ENCODE measurements around the gene TMEM129.

GRCh38 chr4:1748465-1748995 lies 27.4 kb upstream of the TMEM129 start:
- no peak for TF ChIP-seq TAF1 (IDR thresholded peaks at IDR 0.05; ENCODE audit: borderline replicate concordance, low read depth, low read length)
- no peak for TF ChIP-seq SMARCA5 (IDR thresholded peaks at IDR 0.05)
- no peak for TF ChIP-seq POLR2AphosphoS2 (IDR thresholded peaks at IDR 0.05; ENCODE audit: low read depth, low read length)
- TF ChIP-seq GABPA (IDR thresholded peaks at IDR 0.05; ENCODE audit: low read depth), result no peak

Data from GM12878 (cell line).